GM18858 (cell line): ENCODE results near the gene ASB6.
A peak's percentile ranks its signal among the peaks of the same experiment; 100 is the strongest.

Source experiments
- ATAC-seq: cut with Tn5 transposase; IDR thresholded peaks from one replicate; pipeline ENCODE4 v1.9.1; 2021; ENCODE audit not compliant: unreplicated experiment

Gene ASB6

GRCh38 chr9:129627556-129628440 lies 14.2 kb downstream of the ASB6 start:
- no peak for ATAC-seq

DNA sequence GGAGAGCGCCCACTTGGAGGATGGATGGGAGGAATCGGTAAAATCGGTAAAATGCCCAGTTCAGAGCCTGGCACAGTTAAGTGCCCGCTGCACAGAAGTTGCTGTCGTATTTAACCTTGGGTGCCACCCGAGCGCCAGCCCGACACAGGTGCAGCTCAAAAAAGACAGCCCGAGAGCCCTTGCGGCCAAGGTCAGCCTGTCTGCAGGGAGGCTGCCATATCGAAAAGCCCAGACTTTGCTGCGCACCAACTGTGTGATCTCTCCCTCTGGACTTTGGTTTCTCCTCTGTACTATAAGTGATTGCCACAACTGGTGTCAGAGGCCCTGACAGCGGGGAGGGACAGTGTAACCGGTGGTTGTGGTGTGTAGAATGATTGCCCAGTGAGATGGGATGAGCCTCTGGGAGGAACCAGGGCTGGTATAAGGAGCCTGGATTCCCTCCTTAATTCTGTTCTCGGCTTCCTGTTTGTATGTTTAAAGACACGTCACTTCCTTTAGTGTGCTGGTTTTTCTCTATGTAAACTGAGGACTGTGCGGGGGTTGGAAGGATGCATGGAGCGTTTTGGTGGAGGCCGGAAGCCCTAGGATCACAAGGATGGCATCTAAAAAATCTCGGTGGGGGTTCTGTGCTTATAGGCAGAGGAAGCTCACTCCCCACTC lies 15.2 kb downstream of the ASB6 start:
- ATAC-seq = no peak

GRCh38 chr9:129626079-129626624 lies 15.8 kb downstream of the ASB6 start, which contains the start of gene NTMT1:
TSS of gene NTMT1 (plus strand) at chr9:129626163. CDS start at chr9:129632704, 6,541 bp downstream.
- ATAC-seq = peak; percentile 63

GRCh38 chr9:129624947-129625346 lies 17.0 kb downstream of the ASB6 start:
- ATAC-seq = no peak

DNA sequence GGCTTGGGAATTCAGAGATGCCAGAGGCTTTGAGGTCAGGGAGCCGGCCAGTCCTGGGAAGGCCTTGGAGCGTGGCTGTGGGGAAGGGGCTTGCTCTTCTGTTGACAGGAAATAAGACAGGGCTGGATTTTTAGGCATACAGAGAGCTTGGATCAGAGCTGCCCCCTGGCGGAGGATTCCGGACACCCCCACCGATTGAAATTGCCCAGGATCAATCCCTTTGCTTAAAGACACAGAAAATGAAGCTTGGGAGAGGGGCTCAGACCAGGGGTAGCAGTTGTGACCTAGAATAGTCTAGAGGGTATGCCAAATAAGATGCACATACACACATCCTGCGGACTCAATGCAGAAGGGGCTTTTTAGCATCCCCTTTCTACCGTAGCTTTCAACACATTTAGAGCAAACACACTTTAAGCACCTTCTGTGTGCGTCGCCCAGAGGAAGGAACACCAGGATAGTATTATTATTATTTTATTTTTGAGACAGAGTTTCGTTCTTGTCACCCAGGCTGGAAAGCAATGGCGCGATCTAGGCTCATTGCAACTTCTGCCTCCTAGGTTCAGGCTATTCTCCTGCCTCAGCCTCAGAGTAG lies 17.7 kb downstream of the ASB6 start:
- ATAC-seq = no peak

DNA sequence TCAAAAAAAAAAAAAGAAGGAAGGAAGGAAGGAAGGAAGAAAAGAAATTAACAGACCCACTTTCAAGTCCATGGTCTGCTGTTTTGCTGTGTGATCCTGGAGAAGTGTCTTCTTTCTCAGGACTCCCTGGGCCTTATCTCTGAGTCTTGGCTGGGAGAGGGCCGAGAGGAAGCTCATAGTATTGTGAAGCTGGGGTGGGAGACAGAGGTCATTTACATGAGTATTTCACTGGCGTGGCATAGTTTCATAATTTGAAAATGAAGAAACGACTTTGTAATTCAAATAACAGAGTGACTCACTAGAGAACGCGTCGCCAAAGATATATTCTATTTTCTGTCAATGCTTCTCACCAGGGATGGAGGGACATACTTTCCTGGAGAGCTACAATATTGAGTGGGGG lies 18.6 kb downstream of the ASB6 start:
- ATAC-seq = no peak

DNA sequence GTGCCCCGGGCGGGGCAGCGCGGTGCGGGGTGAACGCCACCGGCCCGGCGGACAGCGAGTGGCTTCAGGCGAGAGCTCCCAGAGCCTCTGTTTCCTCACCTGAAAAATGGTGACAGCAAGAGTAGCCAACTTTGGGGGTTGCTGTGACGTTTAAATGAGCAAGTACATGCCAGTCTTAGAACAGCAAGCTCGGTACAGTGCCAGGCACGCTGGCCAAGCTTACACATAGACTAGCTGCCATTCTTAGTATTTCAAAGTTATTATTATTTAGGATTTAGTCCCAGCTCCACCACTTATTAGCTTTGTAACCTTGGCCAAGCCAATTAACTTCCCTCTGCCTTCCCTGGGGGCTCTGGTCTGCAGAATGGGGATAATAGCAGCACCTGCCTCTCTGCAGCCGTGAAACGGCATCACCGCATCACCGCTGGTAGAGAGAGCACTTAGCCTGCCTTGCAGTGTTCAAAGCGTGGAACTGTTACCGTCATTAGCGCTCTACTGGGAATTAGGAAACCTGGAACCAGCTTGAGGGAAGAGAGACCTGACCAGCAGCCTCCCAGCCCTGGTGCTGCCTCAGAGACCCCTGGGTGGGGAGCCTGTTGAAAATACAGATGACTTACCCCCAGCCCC lies 21.2 kb downstream of the ASB6 start, which contains the start of gene C9orf50:
Gene C9orf50 (minus strand): TSS at position 433 of the 627 bp plus-strand sequence. CDS start 527 bp downstream, outside the sequence.
- no peak for ATAC-seq

- no peak for ATAC-seq
Measured at GRCh38 chr9:129619787-129620668, 21.9 kb downstream of the ASB6 start.

- no peak for ATAC-seq
Measured at GRCh38 chr9:129617167-129617566, 24.8 kb downstream of the ASB6 start.

DNA sequence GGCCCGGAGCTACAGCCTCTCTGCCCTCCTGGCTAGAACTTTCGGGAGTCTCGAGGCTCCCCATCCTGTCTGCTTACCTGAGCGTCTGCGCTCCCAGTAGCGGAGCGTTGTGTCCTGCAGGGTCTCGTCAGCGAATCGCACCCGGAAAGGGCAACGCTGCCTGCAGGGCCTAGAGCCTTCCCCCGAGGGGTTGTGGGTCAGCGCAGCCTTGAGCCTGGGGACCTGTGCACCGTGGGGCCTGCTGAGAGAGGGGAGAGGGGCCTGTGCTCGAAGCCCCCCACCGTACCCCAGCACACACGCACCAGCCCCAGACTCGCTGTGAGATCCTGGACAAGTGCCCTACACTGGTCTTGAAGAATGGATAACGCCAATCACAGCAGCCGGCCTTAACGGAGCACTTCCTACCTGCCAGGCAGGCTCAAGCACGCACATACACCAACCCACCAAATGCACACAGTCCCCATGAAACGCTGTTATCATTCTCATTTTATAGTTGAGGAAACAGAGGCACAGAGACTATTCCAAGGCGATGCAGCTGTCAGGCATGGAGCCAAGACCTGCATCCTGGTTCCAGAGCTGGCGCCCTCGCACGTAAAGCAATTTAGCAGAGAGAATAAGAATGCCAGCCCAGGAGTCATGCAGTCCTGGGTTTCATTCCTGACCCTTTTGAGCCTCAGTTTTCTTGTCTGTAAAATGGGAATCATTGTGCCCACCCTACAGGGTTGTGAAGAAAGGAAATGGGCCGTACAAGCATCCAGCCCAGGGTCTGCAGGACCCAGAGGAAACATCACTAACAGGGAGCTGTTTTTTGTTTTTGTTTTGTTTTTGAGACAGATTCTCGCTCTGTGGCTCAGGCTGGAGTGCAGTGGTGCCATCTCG lies 26.3 kb downstream of the ASB6 start:
- ATAC-seq = no peak

GRCh38 chr9:129614932-129615331 lies 27.0 kb downstream of the ASB6 start:
- no peak for ATAC-seq

- ATAC-seq = no peak
Measured at GRCh38 chr9:129613520-129614175, 28.3 kb downstream of the ASB6 start.

DNA sequence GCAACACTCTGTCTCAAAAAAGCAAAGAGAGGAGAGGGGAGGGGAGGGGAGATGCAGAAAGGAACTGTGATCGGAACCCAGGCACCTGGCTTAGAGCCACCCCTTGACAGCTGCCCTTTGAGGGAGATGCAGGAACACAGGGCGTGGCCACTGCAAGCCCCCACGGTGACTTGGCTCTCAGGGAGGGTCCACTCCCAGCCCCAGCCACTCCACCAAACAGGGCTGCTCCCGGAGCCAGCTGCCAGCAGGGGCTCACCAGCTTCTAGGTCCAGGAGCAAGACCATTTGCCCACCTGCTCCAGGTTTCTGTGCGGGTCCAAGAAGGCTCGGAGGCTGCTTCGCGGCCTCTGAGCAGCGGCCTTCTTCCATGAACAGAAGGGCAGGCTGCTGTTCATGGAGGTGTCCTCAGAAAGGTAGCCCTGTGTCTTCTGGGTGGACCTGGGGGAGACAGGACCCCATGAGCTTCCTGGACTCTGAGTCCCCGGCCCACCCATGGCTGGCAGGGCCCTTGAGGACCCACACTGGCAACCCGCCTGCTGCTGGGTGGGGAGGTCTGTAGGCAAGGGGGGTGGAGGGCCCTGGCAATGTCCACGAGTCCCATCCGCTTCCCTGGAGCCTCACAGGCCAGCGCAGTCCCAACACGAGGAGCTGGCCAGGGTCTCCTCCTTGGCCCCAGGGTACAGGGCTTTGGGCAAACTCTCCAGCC lies 29.0 kb downstream of the ASB6 start:
- no peak for ATAC-seq

DNA sequence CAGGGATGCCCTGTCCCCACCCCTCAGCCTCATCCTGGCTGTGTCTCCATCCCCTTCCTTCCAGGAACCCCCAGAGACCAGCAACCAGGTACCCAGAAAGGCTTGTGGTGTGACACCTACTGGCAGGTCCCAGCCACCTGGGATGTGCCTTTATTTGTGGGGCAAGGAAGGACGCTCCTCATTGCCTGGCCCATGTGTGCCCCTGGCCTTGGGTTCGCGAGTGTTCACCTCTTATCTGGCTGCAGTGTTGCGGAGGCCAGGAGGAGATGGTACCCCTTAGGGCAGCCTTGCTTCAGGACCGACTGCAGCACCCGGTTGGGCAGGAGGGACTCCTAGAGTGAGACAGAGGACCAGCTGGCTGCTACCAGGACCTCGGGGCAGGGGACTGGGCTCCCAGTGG lies 29.8 kb downstream of the ASB6 start:
- no peak for ATAC-seq

GRCh38 chr9:129611307-129611800 lies 30.6 kb downstream of the ASB6 start:
- ATAC-seq = no peak

GRCh38 chr9:129610473-129611306 lies 31.3 kb downstream of the ASB6 start:
- ATAC-seq = no peak

DNA sequence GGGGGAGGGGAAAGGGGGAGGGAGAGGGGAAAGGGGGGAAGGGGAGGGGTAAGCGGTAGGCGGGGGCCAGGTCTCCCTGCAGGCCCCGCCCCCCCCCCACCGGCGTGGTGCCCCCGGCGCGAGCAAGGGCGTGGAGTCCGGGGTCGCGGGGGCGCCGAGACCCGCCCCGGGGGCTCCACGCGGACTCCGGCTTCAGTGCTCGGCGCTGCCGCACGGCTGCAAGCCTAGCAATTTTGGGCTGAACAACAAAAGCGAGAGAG lies 31.8 kb downstream of the ASB6 start:
- ATAC-seq = no peak
